H1 (cell line): ENCODE data around the gene HMCN1. TPM values are rescaled to one million over a fixed set of nuclear protein-coding genes. Genes with fewer than 3 reads are reported as not detected.

Source experiments
- CTCF ChIA-PET: fragments of 300-600 bp; sonication (Branson Sonifier 250); formaldehyde crosslinking; loops from one replicate; lab custom pipeline; 2021; ENCODE audit not compliant: partially characterized antibody; lab: Charles Lee
- POLR2A ChIA-PET: fragments of 300-600 bp; sonication (Branson Sonifier 250); formaldehyde crosslinking; loops from one replicate; lab custom pipeline; 2021; ENCODE audit warnings: inconsistent platforms; ENCODE audit not compliant: partially characterized antibody; lab: Charles Lee
- DNase-seq, 2 experiments: peaks; one replicate each; pipeline versions ENCODE4 v3.0.0 to v3.0.0-alpha.2; 2010 to 2022; ENCODE audit warnings: low spot score in 2 of 2, low read depth in 1 of 2, mixed read lengths in 1 of 2
- FAIRE-seq: peaks from 2 replicates; lab custom pipeline; 2011; peaks lifted over from hg19 to GRCh38; lab: Jason Lieb, UNC
- H2AFZ ChIP-seq: 2 replicates; pipeline ENCODE4 v1.8.1; 2012; ENCODE audit warnings: low read length, inconsistent platforms
- H2AK5ac ChIP-seq: 2 replicates; pipeline ENCODE4 v1.6.1; 2013; ENCODE audit warnings: low read depth, low read length
- H2BK120ac ChIP-seq: replicated peaks from 2 replicates; pipeline ENCODE3; 2013; ENCODE audit warnings: low read depth, low read length, inconsistent platforms
- H2BK12ac ChIP-seq: 2 replicates; pipeline ENCODE4 v1.6.1; 2013; ENCODE audit warnings: low read depth, low read length
- H2BK15ac ChIP-seq: 2 replicates; pipeline ENCODE4 v1.6.1; 2013; ENCODE audit warnings: low read length
- H2BK20ac ChIP-seq: 2 replicates; pipeline ENCODE4 v1.6.1; 2013; ENCODE audit warnings: low read length
- H2BK5ac ChIP-seq: 2 replicates; pipeline ENCODE4 v1.6.1; 2013; ENCODE audit warnings: low read depth, low read length
- H3K14ac ChIP-seq: 2 replicates; pipeline ENCODE4 v1.6.1; 2013; ENCODE audit warnings: inconsistent platforms; ENCODE audit not compliant: insufficient read length
- H3K18ac ChIP-seq: 2 replicates; pipeline ENCODE4 v1.6.1; 2013; ENCODE audit warnings: low read length; ENCODE audit errors: extremely low read depth
- H3K23ac ChIP-seq: 2 replicates; pipeline ENCODE4 v1.6.1; 2013; ENCODE audit warnings: inconsistent platforms; ENCODE audit not compliant: insufficient read length
- H3K23me2 ChIP-seq: 2 replicates; pipeline ENCODE4 v1.6.1; 2013; ENCODE audit warnings: low read depth, low read length
- H3K27ac ChIP-seq: 2 replicates; pipeline ENCODE4 v1.6.1; 2011; ENCODE audit warnings: low read depth, low read length, inconsistent platforms
- H3K27me3 ChIP-seq, 4 experiments: replicated peaks in 1 of 4; 1 replicate in 1 of 4; 2 replicates in 3 of 4; pipeline versions ENCODE4 v1.6.1 to v1.8.1; 2011 to 2013; ENCODE audit warnings: low read length in 3 of 4, mild to moderate bottlenecking in 3 of 4, inconsistent platforms in 2 of 4, mixed read lengths in 2 of 4, moderate library complexity in 1 of 4; ENCODE audit not compliant: control insufficient read depth in 3 of 4, insufficient read depth in 3 of 4; ENCODE audit errors: extremely low read depth in 1 of 4
- H3K36me3 ChIP-seq, 4 experiments: 2 replicates each; pipeline versions ENCODE4 v1.6.1 to v1.8.1; 2011 to 2013; ENCODE audit warnings: mild to moderate bottlenecking in 4 of 4, low read length in 3 of 4, moderate library complexity in 2 of 4, control low read depth in 1 of 4, inconsistent platforms in 1 of 4; ENCODE audit not compliant: insufficient read depth in 4 of 4, control insufficient read depth in 2 of 4
- H3K4ac ChIP-seq: replicated peaks from 2 replicates; pipeline ENCODE3; 2013; ENCODE audit warnings: low read length, low read depth, mixed read lengths, inconsistent platforms; ENCODE audit not compliant: insufficient read length
- H3K4me1 ChIP-seq, 4 experiments: replicated peaks in 1 of 4; 1 replicate in 1 of 4; 2 replicates in 3 of 4; pipeline versions ENCODE4 v1.6.1 to v1.8.1; 2011 to 2013; ENCODE audit warnings: low read length in 3 of 4, inconsistent platforms in 2 of 4, mixed read lengths in 1 of 4; ENCODE audit not compliant: insufficient read depth in 4 of 4, control insufficient read depth in 3 of 4
- H3K4me2 ChIP-seq, 2 experiments: 2 replicates each; pipeline versions ENCODE4 v1.6.1 to v1.8.1; 2011 to 2013; ENCODE audit warnings: low read depth in 2 of 2, low read length in 2 of 2, control low read depth in 1 of 2, inconsistent platforms in 1 of 2, mild to moderate bottlenecking in 1 of 2; ENCODE audit not compliant: insufficient read depth in 1 of 2
- H3K4me3 ChIP-seq, 4 experiments: fragments of 200-600, 300-600 bp in 1 of 4; sonication (generic), shearing (Covaris generic), sonication (Bioruptor Twin) in 1 of 4; 2 replicates each; pipeline versions ENCODE4 v1.5.1 to v1.8.1; 2011 to 2016; ENCODE audit warnings: low read length in 4 of 4, low read depth in 3 of 4, control low read depth in 2 of 4, inconsistent platforms in 2 of 4, mild to moderate bottlenecking in 2 of 4, mixed read lengths in 1 of 4, moderate library complexity in 1 of 4; ENCODE audit not compliant: insufficient read depth in 2 of 4; ENCODE audit errors: extremely low read depth in 1 of 4
- H3K56ac ChIP-seq: replicated peaks from 2 replicates; pipeline ENCODE3; 2013; ENCODE audit warnings: low read depth, mild to moderate bottlenecking, mixed read lengths, low read length, inconsistent platforms; ENCODE audit not compliant: insufficient read length
- H3K79me1 ChIP-seq: 2 replicates; pipeline ENCODE4 v1.6.1; 2013; ENCODE audit warnings: low read depth, low read length, control low read depth
- H3K79me2 ChIP-seq, 2 experiments: 2 replicates each; pipeline versions ENCODE4 v1.6.1 to v1.8.1; 2012 to 2013; ENCODE audit warnings: low read length in 2 of 2, mild to moderate bottlenecking in 2 of 2, inconsistent platforms in 1 of 2; ENCODE audit not compliant: insufficient read depth in 2 of 2, control insufficient read depth in 1 of 2
- H3K9ac ChIP-seq, 4 experiments: replicated peaks in 1 of 4; 1 replicate in 1 of 4; 2 replicates in 3 of 4; pipeline versions ENCODE4 v1.6.1 to v1.8.1; 2011 to 2013; ENCODE audit warnings: low read depth in 3 of 4, low read length in 3 of 4, control low read depth in 2 of 4, mild to moderate bottlenecking in 2 of 4, moderate library complexity in 2 of 4, inconsistent platforms in 1 of 4; ENCODE audit errors: extremely low read depth in 1 of 4
- H3K9me3 ChIP-seq, 2 experiments: 2 replicates each; pipeline versions ENCODE4 v1.6.1 to v1.8.1; 2012 to 2013; ENCODE audit warnings: mild to moderate bottlenecking in 2 of 2, moderate library complexity in 2 of 2, control low read depth in 1 of 2, inconsistent platforms in 1 of 2, low read depth in 1 of 2, low read length in 1 of 2, mixed read lengths in 1 of 2; ENCODE audit not compliant: insufficient read depth in 2 of 2
- H4K20me1 ChIP-seq, 2 experiments: replicated peaks in 1 of 2; 2 replicates each; pipeline versions ENCODE3 to v1.8.1; 2011 to 2013; ENCODE audit warnings: inconsistent platforms in 2 of 2, low read length in 2 of 2, mild to moderate bottlenecking in 1 of 2; ENCODE audit not compliant: insufficient read depth in 2 of 2, control insufficient read depth in 1 of 2
- H4K5ac ChIP-seq: 2 replicates; pipeline ENCODE4 v1.6.1; 2013; ENCODE audit warnings: low read length, low read depth, mixed read lengths, inconsistent platforms; ENCODE audit not compliant: insufficient read length
- H4K8ac ChIP-seq: 2 replicates; pipeline ENCODE4 v1.8.0; 2013; ENCODE audit warnings: mild to moderate bottlenecking, moderate library complexity, low read length, inconsistent platforms; ENCODE audit not compliant: insufficient read depth; ENCODE audit errors: extremely low read depth
- H4K91ac ChIP-seq: replicated peaks from 2 replicates; pipeline ENCODE3; 2013; ENCODE audit warnings: low read length, mixed read lengths, inconsistent platforms; ENCODE audit not compliant: insufficient read length
- CREB1 ChIP-seq: IDR thresholded peaks from 2 replicates; pipeline ENCODE4 v1.6.1; 2012; ENCODE audit warnings: inconsistent platforms
- E2F6 ChIP-seq: IDR thresholded peaks from 2 replicates; pipeline ENCODE4 v1.6.1; 2012; ENCODE audit warnings: inconsistent platforms
- EZH2 ChIP-seq: fragments of 200-600 bp; sonication (generic); IDR thresholded peaks from 2 replicates; pipeline ENCODE4 v1.7.1; 2012; ENCODE audit warnings: low read depth, mild to moderate bottlenecking, moderate library complexity, low read length, inconsistent platforms; ENCODE audit not compliant: severe bottlenecking
- JUN ChIP-seq: IDR thresholded peaks from 2 replicates; pipeline ENCODE4 v1.6.1; 2011; ENCODE audit warnings: low read depth, mild to moderate bottlenecking, improper control_type of control experiment, low read length
- KDM5A ChIP-seq: fragments of 200-600 bp; IDR thresholded peaks from 2 replicates; pipeline ENCODE4 v1.7.1; 2012; ENCODE audit warnings: mild to moderate bottlenecking, low read length, inconsistent platforms, mixed read lengths
- POLR2A ChIP-seq, 2 experiments: IDR thresholded peaks; 1 replicate in 1 of 2; 2 replicates in 1 of 2; pipeline ENCODE4 v1.6.1; 2011; ENCODE audit warnings: low read depth in 2 of 2, low read length in 2 of 2, mild to moderate bottlenecking in 2 of 2; ENCODE audit errors: control extremely low read depth in 1 of 2
- RNF2 ChIP-seq: fragments of 200-900, 300-1000 bp; sonication (generic); IDR thresholded peaks from 2 replicates; pipeline ENCODE4 v1.7.1; 2016; ENCODE audit warnings: borderline replicate concordance, low read depth, mild to moderate bottlenecking, antibody characterized with exemption, low read length; ENCODE audit not compliant: poor library complexity, severe bottlenecking; ENCODE audit errors: missing control alignments
- SUZ12 ChIP-seq: fragments of 200-600 bp; sonication (generic); IDR thresholded peaks from 2 replicates; pipeline ENCODE4 v1.6.1; 2012; ENCODE audit warnings: mild to moderate bottlenecking, inconsistent platforms, low read length, moderate library complexity, mixed read lengths
- WGBS, 2 experiments: shearing (Covaris generic) in 1 of 2; methylation state at CpG; one replicate each; pipeline versions ENCODE4 v1.1.6 to v1.1.7; 2013 to 2015; ENCODE audit warnings: low lambda C conversion rate in 2 of 2, mixed read lengths in 2 of 2, inconsistent platforms in 1 of 2, low coverage in 1 of 2, missing lambda C conversion rate in 1 of 2; ENCODE audit not compliant: insufficient replicate concordance in 2 of 2, insufficient coverage in 1 of 2, insufficient read length in 1 of 2; ENCODE audit errors: extremely low coverage in 1 of 2, missing lambda C conversion rate in 1 of 2; 5-methylcytosine and 5-hydroxymethylcytosine counted together
- polyA plus RNA-seq, 7 experiments: library from polyadenylated mRNA; depleted of rRNA in 3 of 7; stranded (reverse) in 5 of 7; unstranded in 2 of 7; fragments of >200 nt in 5 of 7; fragments of 200-250 nt in 2 of 7; gene quantifications; 1 replicate in 5 of 7; 2 replicates in 1 of 7; 4 replicates in 1 of 7; pipeline versions ENCODE4 v1.2.1 to v1.2.3, GENCODE V29; 2011 to 2013; ENCODE audit warnings: missing spikeins in 2 of 7, mixed read lengths in 2 of 7
- total RNA-seq: library from RNA; stranded (reverse); fragmentation: NEBNext Ultra II Directional; extraction: Animal tissue kit (Norgen Biotek cat#: 25700); gene quantifications from 2 replicates; pipeline ENCODE4 v1.2.1, GENCODE V29; 2021

Gene HMCN1
- total and polyA plus RNA-seq, 2 of the 8 experiments (the other 6 are each of a cell fraction or from before 2014, with no cell fraction given), result 13.8 to 14.6 TPM

DNA sequence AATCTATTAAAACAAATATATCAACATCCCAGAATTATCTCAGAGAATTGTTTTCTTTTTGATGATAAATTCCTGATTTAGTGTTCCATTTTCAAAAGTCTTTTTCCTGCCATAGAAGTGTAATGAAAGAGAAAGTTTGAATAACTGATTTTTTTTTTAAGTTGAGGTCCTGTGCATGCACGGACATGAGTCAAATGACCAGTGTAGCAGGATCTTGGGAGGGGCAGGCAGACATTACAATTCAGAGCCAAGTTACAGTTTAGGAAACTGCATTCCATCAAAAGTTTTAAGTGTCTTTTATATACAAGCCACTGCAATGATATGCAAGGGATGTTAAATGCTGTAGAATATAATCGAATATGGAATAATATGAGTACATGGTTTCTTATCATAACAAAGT lies 227.5 kb downstream of the HMCN1 start:
- CTCF ChIA-PET, result no interaction called here
- no peaks in the 10 kb centered on the region for H3K27me3 ChIP-seq
- no peak overlapping the region for H2BK5ac ChIP-seq
- DNase-seq (no peak), FAIRE-seq (no peak)
- no peak overlapping the region for H2BK15ac ChIP-seq
- no peaks in the 10 kb centered on the region; the same call in 1 of the 2 replicates for H3K23me2 ChIP-seq
- H3K9ac ChIP-seq, result no peak overlapping the region
- POLR2A ChIA-PET, result no interaction called here
- H3K36me3 ChIP-seq, result no peaks in the 10 kb centered on the region
- H4K8ac ChIP-seq, result no peak overlapping the region
- no peaks in the 10 kb centered on the region for H3K79me2 ChIP-seq
- H3K4me3 ChIP-seq, result no peak overlapping the region
- H3K4ac ChIP-seq, result no peak overlapping the region
- H2BK12ac ChIP-seq, result no peak overlapping the region
- no peak for TF ChIP-seq EZH2
- TF ChIP-seq JUN, result no peak
- no peak for TF ChIP-seq KDM5A
- TF ChIP-seq RNF2, result no peak
- no peak for TF ChIP-seq SUZ12
- TF ChIP-seq POLR2A (IDR thresholded peaks at IDR 0.05; ENCODE audit: control extremely low read depth in 1 of 2, low read depth in 2 of 2, low read length in 2 of 2), result no peak
- no peak for TF ChIP-seq E2F6
- TF ChIP-seq CREB1, result no peak
- H3K14ac ChIP-seq, result no peak overlapping the region
- H4K20me1 ChIP-seq, result no peaks in the 10 kb centered on the region
- peaks cover 0 to 3% (median 0%) of the 10 kb centered on the region in 4 experiments; a peak in 1 of 7 replicates for H3K4me1 ChIP-seq
- H4K5ac ChIP-seq, result no peak overlapping the region
- no peak overlapping the region for H3K56ac ChIP-seq
- no peak overlapping the region for H2BK120ac ChIP-seq
- H3K4me2 ChIP-seq, result no peak overlapping the region
- H3K79me1 ChIP-seq, result no peaks in the 10 kb centered on the region
- H4K91ac ChIP-seq, result no peak overlapping the region
- no peak overlapping the region for H3K18ac ChIP-seq
- no peak overlapping the region for H2AK5ac ChIP-seq
- no peak overlapping the region for H2AFZ ChIP-seq
- H3K9me3 ChIP-seq, result no peaks in the 10 kb centered on the region
- H3K23ac ChIP-seq, result no peak overlapping the region
- no peak overlapping the region for H2BK20ac ChIP-seq
- H3K27ac ChIP-seq, result no peak overlapping the region
- WGBS, 2 experiments, result 90% methylated on average over 2 of the region's 2 CpGs; no CpG with 5 or more reads in 1 of the 2 experiments
